SK-N-SH treated with all-trans-retinoic acid at 6 μM for 48 hours (cell line): ENCODE measurements around the gene PAK5.

Source experiments
- ATAC-seq: fragments of 200-7000 bp; cut with Tn5 transposase; 3 replicates; pipeline ENCODE4 v1.9.1; 2020; ENCODE audit warnings: mild to moderate bottlenecking, moderate library complexity
- ARNTL ChIP-seq: fragments of 450-650 bp; formaldehyde crosslinking; IDR thresholded peaks from 2 replicates; pipeline ENCODE4 v1.5.0; 2020; ENCODE audit warnings: low read depth, mild to moderate bottlenecking, moderate library complexity, borderline replicate concordance
- BACH2 ChIP-seq: fragments of 250-450 bp; sonication (Bioruptor Pico); IDR thresholded peaks from 2 replicates; pipeline ENCODE4 v1.9.0; 2021; ENCODE audit warnings: mild to moderate bottlenecking, borderline replicate concordance
- CREB5 ChIP-seq: fragments of 250-450 bp; sonication (Bioruptor Pico); IDR thresholded peaks from 2 replicates; pipeline ENCODE4 v1.5.1; 2020; ENCODE audit warnings: low read depth, mild to moderate bottlenecking, moderate library complexity
- CSDC2 ChIP-seq: fragments of 250-450 bp; sonication (Bioruptor Pico); IDR thresholded peaks from 2 replicates; pipeline ENCODE4 v1.5.0; 2020; ENCODE audit warnings: mild to moderate bottlenecking, moderate library complexity
- CSRNP3 ChIP-seq: fragments of 250-450 bp; sonication (Bioruptor Pico); IDR thresholded peaks from 2 replicates; pipeline ENCODE4 v1.5.1; 2021; ENCODE audit warnings: mild to moderate bottlenecking, moderate library complexity
- ESRRG ChIP-seq: fragments of 250-450 bp; sonication (Bioruptor Pico); IDR thresholded peaks from 2 replicates; pipeline ENCODE4 v1.6.1; 2021; ENCODE audit warnings: mild to moderate bottlenecking
- GLIS3 ChIP-seq: fragments of 250-450 bp; sonication (Bioruptor Pico); IDR thresholded peaks from 2 replicates; pipeline ENCODE4 v1.5.0; 2020; ENCODE audit warnings: mild to moderate bottlenecking, moderate library complexity
- ISL1 ChIP-seq: fragments of 250-450 bp; sonication (Bioruptor Pico); IDR thresholded peaks from 2 replicates; pipeline ENCODE4 v2.1.2; 2022; ENCODE audit warnings: mild to moderate bottlenecking, moderate library complexity
- OSR1 ChIP-seq: fragments of 250-450 bp; sonication (Bioruptor Pico); IDR thresholded peaks from 2 replicates; pipeline ENCODE4 v1.8.0; 2022; ENCODE audit warnings: moderate library complexity, mild to moderate bottlenecking, inconsistent platforms
- PATZ1 ChIP-seq: fragments of 250-450 bp; sonication (Bioruptor Pico); IDR thresholded peaks from 2 replicates; pipeline ENCODE4 v1.8.0; 2020; ENCODE audit warnings: mild to moderate bottlenecking, moderate library complexity, borderline replicate concordance
- POU6F1 ChIP-seq: fragments of 250-450 bp; sonication (Bioruptor Pico); IDR thresholded peaks from 2 replicates; pipeline ENCODE4 v1.8.0; 2021; ENCODE audit warnings: low read depth, mild to moderate bottlenecking, moderate library complexity, borderline replicate concordance
- PPARA ChIP-seq: fragments of 250-450 bp; sonication (Bioruptor Pico); IDR thresholded peaks from 2 replicates; pipeline ENCODE4 v1.5.0; 2020; ENCODE audit warnings: mild to moderate bottlenecking, borderline replicate concordance
- RARB ChIP-seq: fragments of 250-450 bp; sonication (Bioruptor Pico); IDR thresholded peaks from 2 replicates; pipeline ENCODE4 v1.8.0; 2021; ENCODE audit warnings: mild to moderate bottlenecking, moderate library complexity
- SNAI2 ChIP-seq: fragments of 250-450 bp; sonication (Bioruptor Pico); IDR thresholded peaks from 2 replicates; pipeline ENCODE4 v1.5.0; 2020; ENCODE audit warnings: mild to moderate bottlenecking, moderate library complexity
- TCF4 ChIP-seq: fragments of 250-450 bp; sonication (Bioruptor Pico); IDR thresholded peaks from 2 replicates; pipeline ENCODE4 v1.8.0; 2021; ENCODE audit warnings: mild to moderate bottlenecking, moderate library complexity, borderline replicate concordance
- TOX ChIP-seq: fragments of 250-450 bp; sonication (Bioruptor Pico); IDR thresholded peaks from 2 replicates; pipeline ENCODE4 v1.8.0; 2021; ENCODE audit warnings: mild to moderate bottlenecking, moderate library complexity, borderline replicate concordance
- TSHZ2 ChIP-seq: fragments of 250-450 bp; sonication (Bioruptor Pico); IDR thresholded peaks from 2 replicates; pipeline ENCODE4 v1.5.0; 2020; ENCODE audit warnings: mild to moderate bottlenecking, moderate library complexity
- ZC3H10 ChIP-seq: fragments of 250-450 bp; sonication (Bioruptor Pico); IDR thresholded peaks from 2 replicates; pipeline ENCODE4 v1.5.1; 2021; ENCODE audit warnings: mild to moderate bottlenecking, moderate library complexity
- ZFP3 ChIP-seq: fragments of 250-450 bp; sonication (Bioruptor Pico); IDR thresholded peaks from 2 replicates; pipeline ENCODE4 v1.5.0; 2020; ENCODE audit warnings: mild to moderate bottlenecking, moderate library complexity
- ZFP30 ChIP-seq: fragments of 450-650 bp; formaldehyde crosslinking; IDR thresholded peaks from 2 replicates; pipeline ENCODE4 v1.5.0; 2022; ENCODE audit warnings: mild to moderate bottlenecking, moderate library complexity
- ZNF565 ChIP-seq: fragments of 450-650 bp; formaldehyde crosslinking; conservative IDR thresholded peaks from 2 replicates; pipeline ENCODE4 v1.5.0; 2020; ENCODE audit warnings: low read depth, mild to moderate bottlenecking, moderate library complexity
- ZNF70 ChIP-seq: fragments of 450-650 bp; formaldehyde crosslinking; IDR thresholded peaks from 2 replicates; pipeline ENCODE4 v1.5.0; 2020; ENCODE audit warnings: mild to moderate bottlenecking, moderate library complexity

PAK5 gene

GRCh38 chr20:9506964-9507369, 331.9 kb downstream of the PAK5 start:
- ATAC-seq = no peak
- TF ChIP-seq ARNTL (no peak), ZC3H10 (CRISPR knock-in tag) (no peak), GLIS3 (no peak), CSRNP3 (no peak), ZNF70 (no peak), PPARA (no peak), SNAI2 (CRISPR knock-in tag) (no peak), ESRRG (CRISPR knock-in tag) (no peak), PATZ1 (CRISPR knock-in tag) (no peak), OSR1 (CRISPR knock-in tag) (no peak), RARB (no peak), ISL1 (CRISPR knock-in tag) (no peak), ZFP3 (CRISPR knock-in tag) (no peak), ZNF565 (CRISPR knock-in tag) (no peak), TOX (CRISPR knock-in tag) (no peak), POU6F1 (CRISPR knock-in tag) (no peak), BACH2 (CRISPR knock-in tag) (no peak), CREB5 (CRISPR knock-in tag) (no peak), TSHZ2 (CRISPR knock-in tag) (no peak), CSDC2 (CRISPR knock-in tag) (no peak)
- TF ChIP-seq, all 23 proteins: peak for 0

- no peak for TF ChIP-seq GLIS3
- no peak for TF ChIP-seq ZNF70
- TF ChIP-seq RARB = no peak
- TF ChIP-seq ZFP30 (CRISPR knock-in tag) = no peak
- TF ChIP-seq TCF4 (CRISPR knock-in tag) = no peak
- TF ChIP-seq ZC3H10 (CRISPR knock-in tag) = no peak
- no peak for TF ChIP-seq CSRNP3
- no peak for TF ChIP-seq ZFP3 (CRISPR knock-in tag)
- no peak for TF ChIP-seq TSHZ2 (CRISPR knock-in tag)
Measured at GRCh38 chr20:9506280-9506821, 332.5 kb downstream of the PAK5 start.

More at GRCh38 chr20:9506280-9506821, 332.5 kb downstream of the PAK5 start:
- no peak for ATAC-seq
